Measurements from ENCODE around the gene EVL.

- TF ChIP-seq CTCF (IDR thresholded peaks at IDR 0.05) (no peak), POLR2A (IDR thresholded peaks at IDR 0.05) (no peak)
Observed at GRCh38 chr14:100086361-100086760, 21.1 kb downstream of the EVL start.
